ENCODE results near the gene FAM47E. TPM values are rescaled to one million over a fixed set of nuclear protein-coding genes. Genes with fewer than 3 reads are reported as not detected.

FAM47E gene
- total RNA-seq, 1 experiment from 2014 or later = 2.0 TPM

GRCh38 chr4:76216524-76216923 is 35.0 kb upstream of the FAM47E start:
- Mint-ChIP-seq H3K27me3 (ENCODE audit: low read depth) (peaks cover 15% of the 10 kb centered on the region), H3K9me3 (no peaks in the 10 kb centered on the region), H3K4me1 (peaks cover 44% of the 10 kb centered on the region in 2 experiments), H3K4me3 (no peak overlapping the region), H3K27ac (no peak overlapping the region), H3K36me3 (ENCODE audit: insufficient read depth in 1 of 3, low read depth in 3 of 3) (no peaks in the 10 kb centered on the region)
- Histone ChIP-seq H3K27me3 (ENCODE audit: insufficient read depth, low read length) (no peaks in the 10 kb centered on the region), H3K4me1 (ENCODE audit: insufficient read depth, low read length) (peaks cover 7% of the 10 kb centered on the region; the same call in 1 of the 2 replicates), H3K23ac (ENCODE audit: insufficient read length, low read depth, low read length) (no peak overlapping the region), H2AFZ (ENCODE audit: low read length) (no peak overlapping the region), H3K79me2 (ENCODE audit: insufficient read depth, low read length) (no peaks in the 10 kb centered on the region), H2BK12ac (ENCODE audit: insufficient read length, low read depth, low read length) (no peak overlapping the region), H3K4me2 (ENCODE audit: insufficient read depth, insufficient read length, low read length) (no peak overlapping the region), H2BK120ac (ENCODE audit: low read depth, low read length, poor library complexity, severe bottlenecking) (no peak overlapping the region), H2BK20ac (ENCODE audit: low read depth, low read length, poor library complexity, severe bottlenecking) (no peak overlapping the region), H2BK15ac (ENCODE audit: low read depth, low read length) (no peak overlapping the region), H3K9me3 (ENCODE audit: control insufficient read depth, low read depth, low read length) (no peaks in the 10 kb centered on the region), H2AK5ac (ENCODE audit: insufficient read length, low read length) (no peak overlapping the region), H3K56ac (ENCODE audit: insufficient read length, low read depth, low read length) (no peak overlapping the region), H3K23me2 (ENCODE audit: insufficient read length, low read depth, low read length, poor library complexity, severe bottlenecking) (peaks cover 10% of the 10 kb centered on the region), H3K18ac (ENCODE audit: insufficient read length, low read depth, low read length) (no peak overlapping the region), H4K5ac (ENCODE audit: insufficient read length, low read depth, low read length) (no peak overlapping the region), H2BK5ac (ENCODE audit: insufficient read length, low read length) (no peak overlapping the region), H4K8ac (replicated peaks; ENCODE audit: insufficient read length, low read depth, low read length) (no peak overlapping the region), H4K20me1 (ENCODE audit: control insufficient read depth, insufficient read depth, insufficient read length) (no peaks in the 10 kb centered on the region), H3K9ac (ENCODE audit: extremely low read depth, insufficient read length, low read length) (no peak overlapping the region), H3K79me1 (ENCODE audit: insufficient read depth, low read depth, low read length, poor library complexity, severe bottlenecking) (no peaks in the 10 kb centered on the region), H3K14ac (ENCODE audit: insufficient read depth, low read length) (no peak overlapping the region), H3K4ac (ENCODE audit: low read depth, low read length) (no peak overlapping the region), H4K91ac (ENCODE audit: insufficient read length, low read depth, low read length) (no peak overlapping the region), H3K27ac (ENCODE audit: insufficient read length, low read depth, low read length) (no peak overlapping the region), H3T11ph (ENCODE audit: low read length) (no peak overlapping the region)
- TF ChIP-seq CTCF (conservative IDR thresholded peaks at IDR 0.05) = no peak
- no peak for DNase-seq
- no CpG with 5 or more reads among the region's 2 CpGs for WGBS (ENCODE audit: extremely low coverage, insufficient read length, low lambda C conversion rate)

Measured in H9 (cell line).